CD4-positive, CD25-positive, alpha-beta regulatory T cell (primary cell): ENCODE data around the gene ADORA2B. TPM values are rescaled to one million over a fixed set of nuclear protein-coding genes. Genes with fewer than 3 reads are reported as not detected.

Source experiments
- ATAC-seq, 2 donors: fragments of 150-1000 bp; cut with Tn5 transposase; one replicate each; pipeline ENCODE4 v1.10.0; 2021; ENCODE audit warnings: low read depth in 2 of 2, moderate number of reproducible peaks in 2 of 2, moderate library complexity in 1 of 2
- DNase-seq, 3 donors: peaks; one replicate each; pipeline versions ENCODE4 v3.0.0 to v3.0.0-alpha.2; 2012 to 2022; ENCODE audit warnings: mixed read lengths in 1 of 3
- H3K27ac ChIP-seq: one replicate; pipeline ENCODE4 v1.7.0; 2013; ENCODE audit warnings: mild to moderate bottlenecking, low read length; ENCODE audit not compliant: insufficient read depth, poor library complexity, severe bottlenecking
- H3K27me3 ChIP-seq: one replicate; pipeline ENCODE4 v1.7.0; 2013; ENCODE audit warnings: low read length; ENCODE audit not compliant: control insufficient read depth, insufficient read depth
- H3K36me3 ChIP-seq: one replicate; pipeline ENCODE4 v1.7.0; 2013; ENCODE audit warnings: mild to moderate bottlenecking, low read length, moderate library complexity; ENCODE audit not compliant: control insufficient read depth, insufficient read depth
- H3K4me1 ChIP-seq: 2 replicates; pipeline ENCODE4 v1.7.0; 2013; ENCODE audit warnings: mild to moderate bottlenecking, low read length; ENCODE audit not compliant: insufficient read depth, control insufficient read depth, poor library complexity, severe bottlenecking
- H3K4me3 ChIP-seq: one replicate; pipeline ENCODE4 v1.7.0; 2013; ENCODE audit warnings: low read depth, mild to moderate bottlenecking, low read length, moderate library complexity
- H3K9me3 ChIP-seq, 2 experiments: 1 replicate in 1 of 2; 2 replicates in 1 of 2; pipeline ENCODE4 v1.7.0; 2013; ENCODE audit warnings: low read length in 2 of 2, mild to moderate bottlenecking in 1 of 2, moderate library complexity in 1 of 2; ENCODE audit not compliant: control insufficient read depth in 2 of 2
- H3K27ac Mint-ChIP-seq, 3 donors: one replicate each; pipeline ENCODE4 v1.8.0; 2020 to 2022; ENCODE audit warnings: mild to moderate bottlenecking in 3 of 3, mixed read lengths in 3 of 3, moderate library complexity in 2 of 3
- H3K27me3 Mint-ChIP-seq: one replicate; pipeline ENCODE4 v1.8.0; 2022; ENCODE audit warnings: mild to moderate bottlenecking, mixed read lengths
- H3K36me3 Mint-ChIP-seq: one replicate; pipeline ENCODE4 v1.8.0; 2020; ENCODE audit warnings: mixed read lengths
- H3K4me1 Mint-ChIP-seq, 4 donors: one replicate each; pipeline ENCODE4 v1.8.0; 2020 to 2022; ENCODE audit warnings: mixed read lengths in 4 of 4, mild to moderate bottlenecking in 1 of 4
- H3K4me3 Mint-ChIP-seq, 4 donors: one replicate each; pipeline ENCODE4 v1.8.0; 2020 to 2022; ENCODE audit warnings: mild to moderate bottlenecking in 4 of 4, mixed read lengths in 4 of 4, moderate library complexity in 3 of 4
- H3K9me3 Mint-ChIP-seq, 7 donors: one replicate each; pipeline ENCODE4 v1.8.0; 2020 to 2022; ENCODE audit warnings: mixed read lengths in 7 of 7, mild to moderate bottlenecking in 3 of 7, moderate library complexity in 2 of 7
- polyA plus RNA-seq, 4 donors: library from polyadenylated mRNA; unstranded; fragments of 300-500 nt; fragmentation: Illumina TruSeq; gene quantifications; one replicate each; pipeline ENCODE4 v1.2.3, GENCODE V29; 2021
- total RNA-seq: library from RNA; stranded (reverse); gene quantifications from one replicate; pipeline ENCODE4 v1.2.3, GENCODE V29; 2022

The ADORA2B gene
- total and polyA plus RNA-seq, 5 donors from 2014 or later: 0.18 to 0.99 (median 0.39) TPM; not detected in 2

DNA sequence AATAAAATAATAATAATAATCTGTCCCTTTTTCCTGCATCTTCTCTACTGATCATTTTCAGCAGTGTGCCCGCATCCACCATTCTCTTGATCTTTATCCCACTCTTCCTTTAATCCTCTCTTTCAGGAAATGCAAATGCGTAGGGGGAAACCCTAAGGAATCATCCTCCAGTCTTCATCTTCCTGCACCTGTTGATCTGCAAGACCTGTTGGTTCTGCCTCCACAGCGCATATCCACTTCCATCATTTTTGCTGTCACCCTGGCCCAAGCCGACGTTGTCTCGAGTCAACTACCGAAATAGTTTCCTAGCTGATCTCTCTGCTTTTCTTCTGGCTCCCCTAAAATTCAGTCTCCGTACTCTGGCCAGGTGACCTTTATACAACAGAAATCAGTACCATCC, 24.5 kb downstream of the ADORA2B start:
- no peaks in the 10 kb centered on the region for H3K4me1 ChIP-seq
- Mint-ChIP-seq H3K36me3 (peaks cover 3% of the 10 kb centered on the region), H3K4me3 (no peak overlapping the region), H3K4me1 (peaks cover 0 to 10% (median 2%) of the 10 kb centered on the region in 4 donors), H3K27ac (peak overlapping the region in 1 of 3 donors; percentile 61), H3K9me3 (peaks cover 0 to 2% (median 0%) of the 10 kb centered on the region in 7 donors), H3K27me3 (peaks cover 30% of the 10 kb centered on the region)
- no peak overlapping the region for H3K4me3 ChIP-seq
- H3K27me3 ChIP-seq: peaks cover 12% of the 10 kb centered on the region
- no peaks in the 10 kb centered on the region for H3K9me3 ChIP-seq
- no peak for ATAC-seq
- no peak for DNase-seq
- H3K27ac ChIP-seq: no peak overlapping the region
- no peaks in the 10 kb centered on the region for H3K36me3 ChIP-seq

DNA sequence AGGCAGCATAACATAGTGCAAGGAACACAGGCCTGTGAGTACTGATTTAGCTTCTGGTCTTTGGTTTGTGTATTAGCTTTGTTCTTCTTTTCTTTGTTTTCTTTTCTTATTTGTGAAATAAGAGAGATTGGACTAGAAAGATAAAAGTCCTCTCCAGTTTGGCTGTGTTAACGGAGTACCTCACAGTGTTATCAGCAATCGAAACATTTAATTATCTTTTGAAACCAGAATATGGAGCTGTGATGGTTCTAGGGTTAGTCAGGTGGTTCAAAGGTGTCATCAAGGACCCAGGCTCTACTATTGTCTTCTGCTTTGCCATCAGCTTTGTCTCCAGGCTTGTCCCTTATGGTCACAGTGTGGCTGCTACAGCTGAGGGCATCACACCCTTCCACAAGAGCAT, 25.6 kb downstream of the ADORA2B start:
- H3K4me1 ChIP-seq: no peaks in the 10 kb centered on the region
- H3K4me3 ChIP-seq: no peak overlapping the region
- H3K4me1 Mint-ChIP-seq: peaks cover 0 to 10% (median 2%) of the 10 kb centered on the region in 4 donors
- no peak overlapping the region for H3K4me3 Mint-ChIP-seq
- H3K36me3 ChIP-seq: no peaks in the 10 kb centered on the region
- no peak overlapping the region for H3K27ac ChIP-seq
- peaks cover 4% of the 10 kb centered on the region for H3K36me3 Mint-ChIP-seq
- ATAC-seq (no peak), DNase-seq (no peak)
- no peak overlapping the region for H3K27ac Mint-ChIP-seq
- H3K9me3 Mint-ChIP-seq: peaks cover 0 to 2% (median 0%) of the 10 kb centered on the region in 7 donors
- H3K27me3 ChIP-seq: peaks cover 10% of the 10 kb centered on the region
- H3K9me3 ChIP-seq: no peaks in the 10 kb centered on the region
- H3K27me3 Mint-ChIP-seq: peaks cover 27% of the 10 kb centered on the region

GRCh38 chr17:15971098-15971678, 26.3 kb downstream of the ADORA2B start:
- peaks cover 0 to 6% (median under 1%) of the 10 kb centered on the region in 4 donors for H3K4me1 Mint-ChIP-seq
- Histone ChIP-seq H3K27ac (no peak overlapping the region), H3K27me3 (peaks cover 8% of the 10 kb centered on the region), H3K4me1 (no peaks in the 10 kb centered on the region), H3K4me3 (no peak overlapping the region), H3K9me3 (no peaks in the 10 kb centered on the region), H3K36me3 (no peaks in the 10 kb centered on the region)
- no peak overlapping the region for H3K4me3 Mint-ChIP-seq
- ATAC-seq (no peak), DNase-seq (no peak)
- peaks cover 0 to 2% (median 0%) of the 10 kb centered on the region in 7 donors for H3K9me3 Mint-ChIP-seq
- H3K27me3 Mint-ChIP-seq: peaks cover 21% of the 10 kb centered on the region
- peaks cover 4% of the 10 kb centered on the region for H3K36me3 Mint-ChIP-seq
- H3K27ac Mint-ChIP-seq: no peak overlapping the region

- H3K27me3 ChIP-seq: peaks cover 6% of the 10 kb centered on the region
- no peaks in the 10 kb centered on the region for H3K4me1 ChIP-seq
- peaks cover 14% of the 10 kb centered on the region for H3K27me3 Mint-ChIP-seq
- H3K9me3 Mint-ChIP-seq: peaks cover 0 to 2% (median 0%) of the 10 kb centered on the region in 7 donors
- DNase-seq: no peak
- no peak overlapping the region for H3K27ac ChIP-seq
- H3K4me1 Mint-ChIP-seq: peaks cover 0 to 3% (median under 1%) of the 10 kb centered on the region in 4 donors
- H3K9me3 ChIP-seq: no peaks in the 10 kb centered on the region
- H3K4me3 ChIP-seq: no peak overlapping the region
- H3K27ac Mint-ChIP-seq: no peak overlapping the region
- ATAC-seq: no peak
- H3K4me3 Mint-ChIP-seq: no peak overlapping the region
- H3K36me3 ChIP-seq: peaks cover 3% of the 10 kb centered on the region
- peaks cover 7% of the 10 kb centered on the region for H3K36me3 Mint-ChIP-seq
These were observed 27.0 kb downstream of the ADORA2B start for GRCh38 chr17:15971882-15972281.

DNA sequence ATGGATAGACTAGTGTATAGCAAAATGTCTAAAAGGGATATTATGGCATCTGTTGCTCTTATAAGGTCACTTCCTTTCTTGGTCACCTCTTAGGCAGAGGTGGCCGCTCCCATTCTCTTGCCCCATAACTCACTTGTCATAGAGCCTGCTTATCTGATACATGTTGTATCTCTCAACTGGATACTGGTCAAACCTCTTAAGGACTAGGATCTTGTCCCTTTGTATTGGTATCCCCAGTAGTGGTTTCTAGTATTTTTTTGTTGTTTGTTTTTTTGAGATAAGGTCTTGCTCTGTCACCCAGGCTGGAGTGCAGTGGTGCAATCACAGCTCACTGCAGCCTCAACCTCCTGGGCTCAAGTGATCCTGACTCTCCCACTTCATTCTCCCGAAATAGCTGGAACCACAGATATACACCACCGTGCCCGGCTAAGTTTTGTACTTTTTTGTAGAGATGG, 27.6 kb downstream of the ADORA2B start:
- Mint-ChIP-seq H3K27ac (no peak overlapping the region), H3K9me3 (peaks cover 0 to 2% (median 0%) of the 10 kb centered on the region in 7 donors), H3K36me3 (peaks cover 12% of the 10 kb centered on the region), H3K4me3 (no peak overlapping the region), H3K4me1 (peaks cover 0 to 3% (median under 1%) of the 10 kb centered on the region in 4 donors), H3K27me3 (peaks cover 14% of the 10 kb centered on the region)
- no peaks in the 10 kb centered on the region for H3K4me1 ChIP-seq
- H3K4me3 ChIP-seq: no peak overlapping the region
- no peak overlapping the region for H3K27ac ChIP-seq
- ATAC-seq: no peak
- H3K9me3 ChIP-seq: no peaks in the 10 kb centered on the region
- H3K36me3 ChIP-seq: peaks cover 7% of the 10 kb centered on the region
- H3K27me3 ChIP-seq: peaks cover 6% of the 10 kb centered on the region
- DNase-seq: no peak

- H3K4me1 ChIP-seq: no peaks in the 10 kb centered on the region
- H3K9me3 Mint-ChIP-seq: peaks cover 0 to 2% (median 0%) of the 10 kb centered on the region in 7 donors
- peaks cover 11% of the 10 kb centered on the region for H3K36me3 ChIP-seq
- ATAC-seq (no peak), DNase-seq (no peak)
- no peak overlapping the region for H3K4me3 ChIP-seq
- H3K27me3 Mint-ChIP-seq: peaks cover 9% of the 10 kb centered on the region
- H3K27me3 ChIP-seq: peaks cover 5% of the 10 kb centered on the region
- H3K4me1 Mint-ChIP-seq: no peaks in the 10 kb centered on the region
- H3K36me3 Mint-ChIP-seq: peaks cover 15% of the 10 kb centered on the region
- no peak overlapping the region for H3K4me3 Mint-ChIP-seq
- H3K9me3 ChIP-seq: no peaks in the 10 kb centered on the region
- H3K27ac ChIP-seq: no peak overlapping the region
- H3K27ac Mint-ChIP-seq: no peak overlapping the region
These were observed 28.1 kb downstream of the ADORA2B start for GRCh38 chr17:15973016-15973415.

GRCh38 chr17:15973834-15974233, 28.9 kb downstream of the ADORA2B start:
- H3K9me3 Mint-ChIP-seq: peaks cover 0 to 2% (median 0%) of the 10 kb centered on the region in 7 donors
- Histone ChIP-seq H3K4me3 (no peak overlapping the region), H3K9me3 (no peaks in the 10 kb centered on the region), H3K36me3 (peaks cover 13% of the 10 kb centered on the region), H3K4me1 (no peaks in the 10 kb centered on the region), H3K27me3 (peaks cover 3% of the 10 kb centered on the region), H3K27ac (no peak overlapping the region)
- peaks cover 16% of the 10 kb centered on the region for H3K36me3 Mint-ChIP-seq
- H3K4me1 Mint-ChIP-seq: no peaks in the 10 kb centered on the region
- H3K27ac Mint-ChIP-seq: peak overlapping the region in 1 of 3 donors; percentile 39
- no peak for ATAC-seq
- H3K4me3 Mint-ChIP-seq: no peak overlapping the region
- no peak for DNase-seq
- peaks cover 5% of the 10 kb centered on the region for H3K27me3 Mint-ChIP-seq

GRCh38 chr17:15977894-15978293, 33.0 kb downstream of the ADORA2B start:
- no peak for DNase-seq

More at GRCh38 chr17:15977894-15978293, 33.0 kb downstream of the ADORA2B start:
- no peaks in the 10 kb centered on the region for H3K9me3 ChIP-seq
- ATAC-seq: no peak
- H3K36me3 ChIP-seq: peaks cover 24% of the 10 kb centered on the region
- Mint-ChIP-seq H3K27ac (peak overlapping the region in 2 of 3 donors; percentile 9 to 17), H3K4me1 (peaks cover 0 to 7% (median 2%) of the 10 kb centered on the region in 4 donors), H3K4me3 (no peak overlapping the region), H3K27me3 (no peaks in the 10 kb centered on the region), H3K36me3 (peaks cover 38% of the 10 kb centered on the region), H3K9me3 (peaks cover 0 to 2% (median 0%) of the 10 kb centered on the region in 7 donors)
- H3K4me1 ChIP-seq: no peaks in the 10 kb centered on the region
- no peak overlapping the region for H3K4me3 ChIP-seq
- H3K27me3 ChIP-seq: no peaks in the 10 kb centered on the region
- no peak overlapping the region for H3K27ac ChIP-seq
